Hypothalamus (tissue), 51 donors: ENCODE results near the gene LMNTD2.

ENCODE experiments used
- DNase-seq, 51 donors: peaks; one replicate each; lab custom pipeline; 2025; lab: John Stamatoyannopoulos, UW

Gene LMNTD2

GRCh38 chr11:568306-569157, 8.0 kb upstream of the LMNTD2 start:
- DNase-seq = peak; percentile 8 to 93 (median 81)

- DNase-seq = no peak
Measured at GRCh38 chr11:567629-568292, 7.2 kb upstream of the LMNTD2 start.

- no peak for DNase-seq
Measured at GRCh38 chr11:567011-567628, 6.6 kb upstream of the LMNTD2 start.

- DNase-seq = no peak
Measured at GRCh38 chr11:565921-566509, 5.5 kb upstream of the LMNTD2 start.

GRCh38 chr11:563812-564578, 3.5 kb upstream of the LMNTD2 start:
- DNase-seq = no peak

GRCh38 chr11:563066-563811, 2.7 kb upstream of the LMNTD2 start:
- DNase-seq = no peak

- no peak for DNase-seq
Measured at GRCh38 chr11:562046-562645, 1.6 kb upstream of the LMNTD2 start.

GRCh38 chr11:561148-562003, 838 bp upstream of the LMNTD2 start:
- DNase-seq = peak in 1 of 51 donors; percentile 27

- no peak for DNase-seq
Measured at GRCh38 chr11:559712-560304, 730 bp downstream of the LMNTD2 start.

- DNase-seq = no peak
Measured at GRCh38 chr11:559020-559620, 1.4 kb downstream of the LMNTD2 start.

- DNase-seq = no peak
Measured at GRCh38 chr11:558503-558902, 2.0 kb downstream of the LMNTD2 start.

- no peak for DNase-seq
Measured at GRCh38 chr11:557328-558132, 3.0 kb downstream of the LMNTD2 start.

GRCh38 chr11:556662-557256, 3.8 kb downstream of the LMNTD2 start:
- no peak for DNase-seq

GRCh38 chr11:555780-556661, 4.5 kb downstream of the LMNTD2 start:
- DNase-seq = no peak

GRCh38 chr11:555227-555779, 5.2 kb downstream of the LMNTD2 start:
- DNase-seq = no peak
